ENCODE measurements around the gene TRPV6. TPM values are rescaled to one million over a fixed set of nuclear protein-coding genes. Genes with fewer than 3 reads are reported as not detected.

The TRPV6 gene
- total and polyA plus RNA-seq, 10 donors = 0.05 to 0.32 (median 0.25) TPM; not detected in 3

DNA sequence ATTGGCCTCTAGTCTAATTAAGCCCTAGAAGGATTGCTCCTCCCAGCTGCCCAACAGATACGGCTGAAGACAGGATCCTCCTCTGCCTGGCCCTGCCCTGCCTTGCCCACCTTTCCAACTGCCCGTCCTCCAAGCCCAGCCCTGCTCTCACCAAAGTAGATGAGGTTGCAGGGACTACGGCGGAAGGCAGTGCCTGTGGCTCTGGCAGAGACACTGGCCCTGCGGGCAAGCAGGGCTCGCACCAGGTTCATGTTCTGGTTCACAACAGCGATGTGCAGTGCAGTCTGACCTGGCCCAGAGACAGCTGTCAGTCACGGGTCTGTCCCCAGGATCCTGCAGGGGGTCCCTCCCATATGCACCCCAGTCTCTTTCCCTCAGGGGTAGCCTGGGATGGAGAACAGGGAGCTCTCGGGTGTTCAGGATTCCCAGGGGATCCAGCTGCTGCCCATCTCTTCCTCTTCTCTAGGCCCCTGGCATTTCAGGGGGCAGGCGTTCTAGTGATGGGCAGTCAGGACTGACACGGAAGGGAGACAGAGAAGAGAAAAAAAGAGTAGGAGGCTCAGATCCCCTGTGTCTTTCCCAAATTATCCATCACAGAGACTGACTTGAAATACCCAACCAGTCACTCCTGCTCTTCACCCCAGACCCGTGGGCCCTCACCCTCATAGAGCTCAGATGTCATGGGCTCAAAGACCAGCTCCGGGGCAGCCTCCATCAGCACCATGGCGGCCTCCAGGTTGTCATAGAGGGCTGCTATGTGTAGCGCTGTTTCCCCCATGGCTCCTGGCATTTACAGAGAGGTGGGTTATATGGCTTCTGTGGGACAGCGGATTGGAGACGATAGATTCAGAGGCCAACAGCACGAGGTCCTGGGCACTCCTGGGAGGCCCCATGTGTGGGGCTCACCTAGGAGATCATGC, 8.3 kb downstream of the TRPV6 start:
- H3K4me3 ChIP-seq = no peak overlapping the region
- 86 to 91% (median 89%) methylated on average over 18 of the region's 18 CpGs for WGBS, 5 donors
- H3K27me3 ChIP-seq (replicated peaks in 1 of 7) = peaks cover 0 to 18% (median 0%) of the 10 kb centered on the region in 7 donors
- intact Hi-C loops (cut with DNase I; ENCODE audit: low total_unique reads) = no loop called here
- DNase-seq = no peak
- peaks cover 0 to 5% (median 0%) of the 10 kb centered on the region in 6 donors for H3K4me1 ChIP-seq
- H3K27ac ChIP-seq = no peak overlapping the region
- TF ChIP-seq POLR2A (IDR thresholded peaks at IDR 0.05) = no peak
- no peak for TF ChIP-seq POLR2AphosphoS5 (IDR thresholded peaks at IDR 0.05)
- TF ChIP-seq, protein P1, sequence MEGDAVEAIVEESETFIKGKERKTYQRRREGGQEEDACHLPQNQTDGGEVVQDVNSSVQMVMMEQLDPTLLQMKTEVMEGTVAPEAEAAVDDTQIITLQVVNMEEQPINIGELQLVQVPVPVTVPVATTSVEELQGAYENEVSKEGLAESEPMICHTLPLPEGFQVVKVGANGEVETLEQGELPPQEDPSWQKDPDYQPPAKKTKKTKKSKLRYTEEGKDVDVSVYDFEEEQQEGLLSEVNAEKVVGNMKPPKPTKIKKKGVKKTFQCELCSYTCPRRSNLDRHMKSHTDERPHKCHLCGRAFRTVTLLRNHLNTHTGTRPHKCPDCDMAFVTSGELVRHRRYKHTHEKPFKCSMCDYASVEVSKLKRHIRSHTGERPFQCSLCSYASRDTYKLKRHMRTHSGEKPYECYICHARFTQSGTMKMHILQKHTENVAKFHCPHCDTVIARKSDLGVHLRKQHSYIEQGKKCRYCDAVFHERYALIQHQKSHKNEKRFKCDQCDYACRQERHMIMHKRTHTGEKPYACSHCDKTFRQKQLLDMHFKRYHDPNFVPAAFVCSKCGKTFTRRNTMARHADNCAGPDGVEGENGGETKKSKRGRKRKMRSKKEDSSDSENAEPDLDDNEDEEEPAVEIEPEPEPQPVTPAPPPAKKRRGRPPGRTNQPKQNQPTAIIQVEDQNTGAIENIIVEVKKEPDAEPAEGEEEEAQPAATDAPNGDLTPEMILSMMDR (IDR thresholded peaks at IDR 0.05 in 8 of 11, conservative IDR thresholded peaks at IDR 0.05 in 3 of 11) = no peak
- H3K36me3 ChIP-seq = no peaks in the 10 kb centered on the region
- peaks cover 0 to 4% (median 0%) of the 10 kb centered on the region in 8 donors for H3K9me3 ChIP-seq

- Histone ChIP-seq H3K9me3 (peaks cover 0 to 4% (median 0%) of the 10 kb centered on the region in 8 donors), H3K27ac (no peak overlapping the region), H3K36me3 (peaks cover 0 to 8% (median 0%) of the 10 kb centered on the region in 6 donors), H3K27me3 (replicated peaks in 1 of 7) (peaks cover 0 to 18% (median 0%) of the 10 kb centered on the region in 7 donors), H3K4me3 (no peak overlapping the region), H3K4me1 (peaks cover 0 to 5% (median 0%) of the 10 kb centered on the region in 6 donors)
- TF ChIP-seq POLR2A (IDR thresholded peaks at IDR 0.05) (no peak), POLR2AphosphoS5 (IDR thresholded peaks at IDR 0.05) (no peak)
- TF ChIP-seq, protein P1 (IDR thresholded peaks at IDR 0.05 in 8 of 11, conservative IDR thresholded peaks at IDR 0.05 in 3 of 11) = no peak
- no peak for DNase-seq
- intact Hi-C loops (cut with DNase I; ENCODE audit: low total_unique reads) = no loop called here
- WGBS, 5 donors = 81 to 89% (median 86%) methylated on average over 9 of the region's 9 CpGs
These were observed 9.1 kb downstream of the TRPV6 start for GRCh38 chr7:142876236-142876960.

- H3K36me3 ChIP-seq = peaks cover 0 to 18% (median 4%) of the 10 kb centered on the region in 6 donors
- TF ChIP-seq POLR2AphosphoS5 (IDR thresholded peaks at IDR 0.05) = no peak
- no peak for TF ChIP-seq POLR2A (IDR thresholded peaks at IDR 0.05)
- TF ChIP-seq, protein P1 (IDR thresholded peaks at IDR 0.05 in 8 of 11, conservative IDR thresholded peaks at IDR 0.05 in 3 of 11) = no peak
- WGBS, 5 donors = 87 to 90% (median 89%) methylated on average over 10 to 14 of the region's 14 CpGs
- H3K27ac ChIP-seq = no peak overlapping the region
- intact Hi-C loops (cut with DNase I; ENCODE audit: low total_unique reads) = no loop called here
- no peak overlapping the region for H3K4me3 ChIP-seq
- no peaks in the 10 kb centered on the region for H3K4me1 ChIP-seq
- H3K9me3 ChIP-seq = peaks cover 0 to 4% (median 0%) of the 10 kb centered on the region in 8 donors
- peaks cover 0 to 10% (median 0%) of the 10 kb centered on the region in 7 donors for H3K27me3 ChIP-seq (replicated peaks in 1 of 7)
- DNase-seq = no peak
These were observed 10.1 kb downstream of the TRPV6 start for GRCh38 chr7:142875456-142875855.
